RWPE1 (cell line): Measurements from ENCODE around the gene CCBE1.

Experiments used
- CTCF ChIA-PET: fragments of 350-600 bp; sonication (Branson Sonifier 250); formaldehyde crosslinking; extraction: SDS; loops from one replicate; lab custom pipeline; 2021; lab: Yijun Ruan, JAX
- POLR2A ChIA-PET: fragments of 400-600 bp; formaldehyde crosslinking; extraction: SDS; loops from one replicate; lab custom pipeline; 2020; ENCODE audit warnings: antibody characterized with exemption; ENCODE audit not compliant: low non-redundant PET; lab: Yijun Ruan, JAX
- DNase-seq: peaks from one replicate; pipeline ENCODE4 v3.0.0; 2012; ENCODE audit warnings: low spot score
- H3K27ac ChIP-seq: fragments of 450-650 bp; 2 replicates; pipeline ENCODE4 v1.5.1; 2017
- CTCF ChIP-seq: fragments of 450-650 bp; conservative IDR thresholded peaks from 2 replicates; pipeline ENCODE4 v1.5.1; 2017; ENCODE audit warnings: low read depth, mild to moderate bottlenecking

Gene CCBE1

DNA sequence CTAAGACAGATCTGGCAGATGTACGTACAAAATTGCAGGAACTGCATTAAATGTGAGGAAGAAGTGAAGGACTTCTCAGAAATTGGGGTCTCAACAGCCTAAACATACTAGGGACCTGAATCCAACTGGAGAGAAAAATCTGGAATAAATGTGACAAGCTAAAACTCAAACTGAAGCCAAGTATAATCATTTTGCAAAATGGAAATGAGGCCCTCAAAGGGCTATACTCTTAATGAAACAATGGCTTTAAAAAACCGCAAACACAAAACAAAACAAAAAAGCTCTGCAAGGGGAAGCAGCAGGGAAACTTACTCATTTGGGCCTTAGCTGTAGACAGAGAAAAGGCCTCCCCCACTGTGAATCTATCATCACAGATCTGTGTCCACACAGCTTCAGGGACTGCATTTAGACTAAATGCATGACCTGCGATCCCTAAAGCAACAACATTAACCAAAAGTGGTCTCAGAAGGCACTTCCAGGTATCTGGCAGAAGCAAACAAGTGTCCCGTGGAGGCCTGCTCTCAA lies 63.2 kb downstream of the CCBE1 start:
- ChIA-PET CTCF (interaction anchor here (0.9 kb wide), 1 partner anchor 189 kb away, joined by 4 read pairs; no protein-coding TSS in a partner anchor), POLR2A (no interaction called here)
- TF ChIP-seq CTCF: no peak
- DNase-seq: no peak
- H3K27ac ChIP-seq: no peak overlapping the region

GRCh38 chr18:59633317-59633716 lies 63.9 kb downstream of the CCBE1 start:
- ChIA-PET POLR2A (no interaction called here), CTCF (no interaction called here)
- no peak for DNase-seq

DNA sequence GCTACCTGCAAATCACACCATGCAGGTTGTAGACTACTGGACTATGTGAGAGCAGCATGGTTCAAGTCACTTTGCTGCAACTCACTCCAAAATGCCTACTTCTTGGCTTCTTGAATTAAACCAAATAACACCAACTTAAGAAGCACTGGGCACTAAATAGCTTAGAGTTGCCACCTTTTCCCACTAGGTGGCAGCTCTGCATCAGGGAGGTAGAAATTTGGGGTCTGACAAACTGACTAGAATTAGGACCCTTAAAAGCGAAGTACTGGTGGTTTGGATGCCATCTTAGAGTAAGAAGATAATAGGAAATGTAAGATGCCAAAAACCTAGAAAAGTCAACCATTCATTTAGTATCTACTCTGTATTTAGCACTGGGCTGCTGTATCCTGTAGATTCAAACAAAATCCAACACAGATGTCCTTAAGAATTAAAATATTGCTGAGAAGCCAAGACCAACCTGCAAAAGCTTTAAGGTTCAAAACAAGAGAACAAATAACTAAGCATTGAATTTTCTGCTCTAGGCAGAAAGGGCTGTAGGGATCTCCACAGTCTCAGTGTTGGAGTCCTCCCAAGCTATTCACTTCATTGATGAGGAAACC lies 65.5 kb downstream of the CCBE1 start:
- H3K27ac ChIP-seq: no peak overlapping the region
- TF ChIP-seq CTCF: peak; percentile 50
- ChIA-PET CTCF (interaction anchor here (0.6 to 2.1 kb wide), 7 partner anchors 12 to 279 kb away, joined by 3 to 29 read pairs (median 4); partner anchors contain the start of gene CCBE1), POLR2A (no interaction called here)
- DNase-seq: peak; percentile 7

More at GRCh38 chr18:59633317-59633716, 63.9 kb downstream of the CCBE1 start:
- H3K27ac ChIP-seq: no peak overlapping the region
- no peak for TF ChIP-seq CTCF

DNA sequence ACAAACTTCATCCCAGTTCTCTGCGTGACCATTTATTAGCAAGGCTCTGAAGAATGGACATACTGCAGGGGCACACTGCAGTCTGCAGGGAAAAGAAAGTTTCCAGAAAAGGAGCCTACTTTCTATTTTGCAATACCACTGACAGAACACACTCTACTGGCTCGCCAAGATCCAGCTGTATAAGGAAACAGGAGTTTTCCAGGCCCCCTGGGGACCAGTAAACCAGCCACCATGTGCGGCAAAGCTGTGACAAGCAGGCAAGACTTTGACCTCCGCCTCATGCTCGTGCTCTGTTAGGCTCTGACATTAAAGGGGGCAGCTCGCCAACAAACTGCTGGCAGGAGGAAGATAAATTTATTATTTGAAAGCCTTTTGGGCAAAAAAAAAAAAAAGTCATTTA lies 67.3 kb downstream of the CCBE1 start:
- H3K27ac ChIP-seq: no peak overlapping the region
- POLR2A ChIA-PET: no interaction called here
- no peak for TF ChIP-seq CTCF
- CTCF ChIA-PET: no interaction called here
- DNase-seq: no peak

DNA sequence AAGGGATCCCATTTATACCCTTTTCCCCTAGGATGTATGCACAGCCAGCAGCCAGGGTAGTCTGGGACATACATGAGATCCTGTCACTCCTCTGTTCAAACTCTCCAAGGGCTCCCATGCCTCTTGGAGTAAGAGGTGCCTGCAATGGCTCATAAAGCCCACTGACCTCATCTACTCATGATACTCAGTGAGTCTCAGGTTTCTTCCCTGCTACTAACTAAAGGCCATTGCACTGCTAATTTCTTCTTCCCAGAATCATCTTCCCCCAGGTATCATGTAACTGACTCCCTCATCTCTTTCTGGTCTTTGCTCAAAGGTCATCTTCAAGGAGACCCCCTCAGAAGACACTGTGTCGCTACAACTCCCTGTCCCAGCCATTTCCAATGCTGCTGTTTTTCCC lies 68.2 kb downstream of the CCBE1 start:
- no peak for DNase-seq
- TF ChIP-seq CTCF: no peak
- ChIA-PET CTCF (interaction anchor here (0.5 to 0.6 kb wide), 2 partner anchors 217 to 321 kb away, joined by 3 read pairs; no protein-coding TSS in a partner anchor), POLR2A (no interaction called here)
- H3K27ac ChIP-seq: no peak overlapping the region

GRCh38 chr18:59627414-59627813 lies 69.8 kb downstream of the CCBE1 start:
- ChIA-PET POLR2A (no interaction called here), CTCF (no interaction called here)
- no peak for DNase-seq
- TF ChIP-seq CTCF: no peak
- H3K27ac ChIP-seq: no peak overlapping the region
